GM12801 (cell line): ENCODE measurements around the gene OLIG3.

Source experiments
- CTCF ChIP-seq: IDR thresholded peaks from one replicate; pipeline ENCODE4 v1.5.1; 2011; ENCODE audit warnings: control low read depth; ENCODE audit not compliant: insufficient read length; ENCODE audit errors: extremely low read depth

The OLIG3 gene

GRCh38 chr6:137494281-137494987 lies at the start of gene OLIG3:
Gene OLIG3, minus strand, starts transcription at chr6:137494394. Its CDS starts 224 bp downstream, at chr6:137494170.
- no peak for TF ChIP-seq CTCF

- TF ChIP-seq CTCF, result no peak
Observed at GRCh38 chr6:137543114-137543513, 48.9 kb upstream of the OLIG3 start.

GRCh38 chr6:137542713-137543112 lies 48.5 kb upstream of the OLIG3 start:
- TF ChIP-seq CTCF, result no peak

GRCh38 chr6:137541534-137542063 lies 47.4 kb upstream of the OLIG3 start:
- no peak for TF ChIP-seq CTCF

GRCh38 chr6:137536104-137536773 lies 42.0 kb upstream of the OLIG3 start:
- TF ChIP-seq CTCF, result no peak

- no peak for TF ChIP-seq CTCF
Observed at GRCh38 chr6:137531376-137532092, 37.3 kb upstream of the OLIG3 start.

- no peak for TF ChIP-seq CTCF
Observed at GRCh38 chr6:137530404-137530803, 36.2 kb upstream of the OLIG3 start.
